ENCODE data around the gene GLS. TPM values are rescaled to one million over a fixed set of nuclear protein-coding genes. Genes with fewer than 3 reads are reported as not detected.

GLS gene
- total RNA-seq, 2 donors from 2014 or later = 47.2 to 99.3 TPM

DNA sequence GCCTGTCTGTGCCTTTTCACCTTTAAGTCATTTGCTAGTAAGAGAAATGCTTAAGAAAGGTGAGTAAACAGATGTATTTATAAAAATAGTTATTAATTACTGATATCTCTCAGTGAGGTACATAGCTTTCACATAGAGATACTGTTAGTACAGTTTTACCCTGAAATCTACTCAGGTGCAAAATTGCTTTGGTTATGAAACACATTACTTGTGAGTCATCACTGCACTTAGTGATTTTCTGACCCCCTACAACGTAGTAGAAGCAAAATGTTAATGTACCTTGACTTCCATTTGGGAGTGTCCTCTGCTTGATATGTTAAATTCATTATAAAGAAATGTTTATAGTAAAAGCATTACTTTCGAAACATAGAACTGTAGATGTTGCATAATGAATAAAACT lies 6.5 kb downstream of the GLS start:
- no peak overlapping the region for H3K27ac ChIP-seq (ENCODE audit: low read depth, low read length)
- H3K36me3 Mint-ChIP-seq (ENCODE audit: low read depth) = peaks cover 3% of the 10 kb centered on the region
- peaks cover 43% of the 10 kb centered on the region for H3K4me1 Mint-ChIP-seq
- H3K9me3 Mint-ChIP-seq = no peaks in the 10 kb centered on the region
- WGBS, 2 experiments (ENCODE audit: insufficient coverage in 1 of 2, insufficient read length in 1 of 2) = 93% methylated on average over 2 of the region's 2 CpGs; no CpG with 5 or more reads in 1 of the 2 experiments
- TF ChIP-seq, protein P1, sequence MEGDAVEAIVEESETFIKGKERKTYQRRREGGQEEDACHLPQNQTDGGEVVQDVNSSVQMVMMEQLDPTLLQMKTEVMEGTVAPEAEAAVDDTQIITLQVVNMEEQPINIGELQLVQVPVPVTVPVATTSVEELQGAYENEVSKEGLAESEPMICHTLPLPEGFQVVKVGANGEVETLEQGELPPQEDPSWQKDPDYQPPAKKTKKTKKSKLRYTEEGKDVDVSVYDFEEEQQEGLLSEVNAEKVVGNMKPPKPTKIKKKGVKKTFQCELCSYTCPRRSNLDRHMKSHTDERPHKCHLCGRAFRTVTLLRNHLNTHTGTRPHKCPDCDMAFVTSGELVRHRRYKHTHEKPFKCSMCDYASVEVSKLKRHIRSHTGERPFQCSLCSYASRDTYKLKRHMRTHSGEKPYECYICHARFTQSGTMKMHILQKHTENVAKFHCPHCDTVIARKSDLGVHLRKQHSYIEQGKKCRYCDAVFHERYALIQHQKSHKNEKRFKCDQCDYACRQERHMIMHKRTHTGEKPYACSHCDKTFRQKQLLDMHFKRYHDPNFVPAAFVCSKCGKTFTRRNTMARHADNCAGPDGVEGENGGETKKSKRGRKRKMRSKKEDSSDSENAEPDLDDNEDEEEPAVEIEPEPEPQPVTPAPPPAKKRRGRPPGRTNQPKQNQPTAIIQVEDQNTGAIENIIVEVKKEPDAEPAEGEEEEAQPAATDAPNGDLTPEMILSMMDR (conservative IDR thresholded peaks at IDR 0.05) = no peak
- no peak for DNase-seq
- H3K4me1 ChIP-seq (ENCODE audit: control insufficient read depth, insufficient read depth, low read length) = peaks cover 6% of the 10 kb centered on the region
- no peaks in the 10 kb centered on the region for H3K9me3 ChIP-seq (ENCODE audit: control insufficient read depth, low read length)
- H3K4me3 Mint-ChIP-seq = no peak overlapping the region
- no peak overlapping the region for H3K27ac Mint-ChIP-seq
- peaks cover 13% of the 10 kb centered on the region for H3K36me3 ChIP-seq (ENCODE audit: control insufficient read depth, insufficient read depth, low read length)
- H3K4me3 ChIP-seq (ENCODE audit: low read length) = no peak overlapping the region
- no peak overlapping the region for H3K9ac ChIP-seq (ENCODE audit: extremely low read depth, low read length, poor library complexity, severe bottlenecking)
- H3K27me3 Mint-ChIP-seq (ENCODE audit: insufficient read depth) = no peaks in the 10 kb centered on the region
- no peaks in the 10 kb centered on the region for H3K27me3 ChIP-seq (ENCODE audit: control insufficient read depth, insufficient read depth, low read length, poor library complexity, severe bottlenecking)

DNA sequence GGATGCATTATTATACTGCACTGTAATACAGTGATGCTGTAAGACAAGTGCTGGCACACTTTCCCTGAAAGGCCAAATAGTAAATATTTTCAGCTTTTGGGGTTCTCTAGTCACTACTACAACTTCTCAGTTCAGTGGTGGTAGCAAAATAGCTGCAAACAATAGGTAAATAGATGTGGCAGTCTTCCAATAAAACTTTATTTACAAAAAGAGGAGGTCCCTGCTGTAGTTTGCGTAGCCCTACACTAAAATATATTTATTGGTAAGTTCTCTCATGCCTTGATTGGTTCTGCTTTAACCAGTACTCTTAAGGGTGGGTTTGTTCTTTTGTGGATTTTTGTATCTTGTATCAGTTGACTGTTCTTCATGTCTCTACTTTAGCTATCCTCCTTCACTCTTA lies 7.8 kb downstream of the GLS start:
- H3K9me3 ChIP-seq (ENCODE audit: control insufficient read depth, low read length) = no peaks in the 10 kb centered on the region
- H3K4me1 ChIP-seq (ENCODE audit: control insufficient read depth, insufficient read depth, low read length) = peaks cover 6% of the 10 kb centered on the region
- no peaks in the 10 kb centered on the region for H3K27me3 ChIP-seq (ENCODE audit: control insufficient read depth, insufficient read depth, low read length, poor library complexity, severe bottlenecking)
- no peak overlapping the region for H3K4me3 ChIP-seq (ENCODE audit: low read length)
- H3K27ac ChIP-seq (ENCODE audit: low read depth, low read length) = no peak overlapping the region
- peaks cover 3% of the 10 kb centered on the region for H3K36me3 Mint-ChIP-seq (ENCODE audit: low read depth)
- no CpG with 5 or more reads among the region's 1 CpG for WGBS, 2 experiments (ENCODE audit: insufficient coverage in 1 of 2, insufficient read length in 1 of 2)
- H3K36me3 ChIP-seq (ENCODE audit: control insufficient read depth, insufficient read depth, low read length) = peaks cover 13% of the 10 kb centered on the region
- H3K27ac Mint-ChIP-seq = no peak overlapping the region
- H3K4me3 Mint-ChIP-seq = no peak overlapping the region
- no peaks in the 10 kb centered on the region for H3K27me3 Mint-ChIP-seq (ENCODE audit: insufficient read depth)
- DNase-seq = no peak
- H3K4me1 Mint-ChIP-seq = peaks cover 33% of the 10 kb centered on the region
- H3K9me3 Mint-ChIP-seq = no peaks in the 10 kb centered on the region
- H3K9ac ChIP-seq (ENCODE audit: extremely low read depth, low read length, poor library complexity, severe bottlenecking) = no peak overlapping the region
- TF ChIP-seq, protein P1 (conservative IDR thresholded peaks at IDR 0.05) = no peak

DNA sequence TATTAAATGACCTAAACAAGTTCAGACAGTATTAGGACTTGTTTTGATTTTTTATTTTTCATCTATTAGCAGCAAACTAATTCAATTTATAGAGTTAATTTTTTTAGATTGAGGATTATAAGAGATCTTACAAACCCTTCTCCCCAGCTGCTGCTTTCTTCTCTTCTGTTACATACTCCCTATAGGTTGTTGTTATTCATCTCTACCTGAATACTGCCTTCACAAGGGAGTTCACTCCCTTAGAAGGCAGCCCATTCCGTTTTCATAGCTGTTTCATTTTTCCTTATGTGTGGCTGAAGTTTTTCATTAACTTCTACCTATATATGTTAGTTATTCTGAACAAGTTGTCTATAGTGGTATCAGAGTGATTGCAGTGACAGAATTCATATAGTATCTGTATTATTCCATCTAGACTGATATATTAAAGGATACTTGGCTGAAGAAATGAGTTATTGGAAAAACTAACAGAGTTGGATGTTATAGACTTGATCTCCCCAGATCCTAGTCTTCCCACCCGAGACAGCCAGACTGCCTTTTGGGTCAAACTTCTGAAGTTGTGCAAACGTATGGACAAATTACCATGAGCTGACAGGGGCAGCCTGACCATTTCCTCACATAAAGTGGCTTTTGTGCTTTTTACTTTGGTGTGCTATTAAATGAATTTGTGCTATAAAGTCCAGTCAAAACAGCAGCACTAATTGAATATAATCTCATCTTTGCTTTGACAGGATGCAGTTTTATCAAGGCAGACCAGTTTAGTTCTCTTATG lies 8.7 kb downstream of the GLS start:
- Histone ChIP-seq H3K27me3 (ENCODE audit: control insufficient read depth, insufficient read depth, low read length, poor library complexity, severe bottlenecking) (no peaks in the 10 kb centered on the region), H3K27ac (ENCODE audit: low read depth, low read length) (no peak overlapping the region), H3K9me3 (ENCODE audit: control insufficient read depth, low read length) (no peaks in the 10 kb centered on the region), H3K36me3 (ENCODE audit: control insufficient read depth, insufficient read depth, low read length) (peaks cover 11% of the 10 kb centered on the region), H3K9ac (ENCODE audit: extremely low read depth, low read length, poor library complexity, severe bottlenecking) (no peak overlapping the region), H3K4me1 (ENCODE audit: control insufficient read depth, insufficient read depth, low read length) (peaks cover 6% of the 10 kb centered on the region), H3K4me3 (ENCODE audit: low read length) (no peak overlapping the region)
- peaks cover 3% of the 10 kb centered on the region for H3K36me3 Mint-ChIP-seq (ENCODE audit: low read depth)
- H3K9me3 Mint-ChIP-seq = no peaks in the 10 kb centered on the region
- H3K4me1 Mint-ChIP-seq = peaks cover 28% of the 10 kb centered on the region
- H3K27me3 Mint-ChIP-seq (ENCODE audit: insufficient read depth) = no peaks in the 10 kb centered on the region
- WGBS, 2 experiments (ENCODE audit: insufficient coverage in 1 of 2, insufficient read length in 1 of 2) = 93% methylated on average over 2 of the region's 3 CpGs; no CpG with 5 or more reads in 1 of the 2 experiments
- no peak for DNase-seq
- TF ChIP-seq, protein P1 (conservative IDR thresholded peaks at IDR 0.05) = no peak
- H3K27ac Mint-ChIP-seq = peak overlapping the region; percentile 71
- no peak overlapping the region for H3K4me3 Mint-ChIP-seq

Data from endodermal cell (in vitro differentiated cells).